ENCODE results near the gene ABHD17A.
"Not testable (repeated sequence)": the region's sequence is repeated elsewhere in the genome, so short reads cannot be mapped to it uniquely, and the experiment has no call there.

The ABHD17A gene

DNA sequence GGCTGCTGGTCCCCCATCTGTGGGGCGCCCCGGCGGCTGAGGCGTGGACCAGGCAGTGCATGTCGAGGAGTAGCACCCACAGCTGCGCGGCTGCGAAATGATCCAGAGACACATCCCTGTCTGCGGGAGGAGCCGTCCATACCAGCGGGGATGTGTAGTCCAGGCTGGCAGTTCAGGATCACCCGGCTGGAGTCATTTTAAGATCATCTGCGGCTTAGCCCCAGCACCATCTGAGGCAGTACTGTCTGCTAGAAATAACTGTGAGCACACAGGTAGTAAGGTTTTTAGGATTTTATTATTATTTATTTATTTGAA is 23.0 kb upstream of the ABHD17A start:
- DNase-seq: no peak

DNA sequence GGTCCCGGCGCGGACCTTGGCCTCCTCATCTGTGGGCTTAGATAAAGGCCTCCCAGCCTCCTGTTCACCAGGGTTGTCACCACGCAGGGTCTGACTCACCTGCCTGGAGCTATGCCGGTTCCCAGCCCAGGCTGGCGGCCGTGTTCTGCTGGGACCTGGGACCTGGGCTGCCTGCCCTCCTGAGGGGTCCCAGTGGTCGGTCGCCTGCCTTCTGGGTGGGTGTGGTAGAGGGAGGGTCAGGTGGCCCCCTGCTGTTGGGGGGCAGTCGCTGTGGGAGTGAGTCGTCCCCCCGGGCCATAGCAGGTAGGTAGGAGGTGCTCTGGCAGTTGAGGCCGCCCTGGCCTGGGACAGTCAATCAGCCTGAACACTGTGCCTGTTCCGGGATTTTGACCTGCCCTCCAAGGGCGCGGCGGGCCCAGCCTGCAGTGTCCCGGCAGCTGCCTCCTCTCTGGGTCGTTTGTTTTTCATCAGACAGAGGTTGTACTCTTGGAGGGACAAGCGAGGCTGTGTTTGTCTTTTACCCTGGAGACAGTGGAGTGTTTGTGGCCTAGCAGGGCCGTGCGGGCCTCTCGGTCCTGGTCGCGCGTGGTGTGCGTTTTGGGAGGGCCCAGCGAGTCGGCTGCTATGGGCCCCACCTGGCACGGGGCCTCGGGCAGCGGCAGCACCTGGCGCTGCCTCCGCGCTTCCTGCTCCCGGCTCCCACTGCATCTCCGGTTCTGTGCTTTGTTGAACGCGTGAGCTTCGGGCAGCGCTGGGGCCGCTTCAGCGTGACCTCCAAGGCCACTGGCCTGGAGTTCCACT is 22.5 kb upstream of the ABHD17A start:
- no peak for DNase-seq

DNA sequence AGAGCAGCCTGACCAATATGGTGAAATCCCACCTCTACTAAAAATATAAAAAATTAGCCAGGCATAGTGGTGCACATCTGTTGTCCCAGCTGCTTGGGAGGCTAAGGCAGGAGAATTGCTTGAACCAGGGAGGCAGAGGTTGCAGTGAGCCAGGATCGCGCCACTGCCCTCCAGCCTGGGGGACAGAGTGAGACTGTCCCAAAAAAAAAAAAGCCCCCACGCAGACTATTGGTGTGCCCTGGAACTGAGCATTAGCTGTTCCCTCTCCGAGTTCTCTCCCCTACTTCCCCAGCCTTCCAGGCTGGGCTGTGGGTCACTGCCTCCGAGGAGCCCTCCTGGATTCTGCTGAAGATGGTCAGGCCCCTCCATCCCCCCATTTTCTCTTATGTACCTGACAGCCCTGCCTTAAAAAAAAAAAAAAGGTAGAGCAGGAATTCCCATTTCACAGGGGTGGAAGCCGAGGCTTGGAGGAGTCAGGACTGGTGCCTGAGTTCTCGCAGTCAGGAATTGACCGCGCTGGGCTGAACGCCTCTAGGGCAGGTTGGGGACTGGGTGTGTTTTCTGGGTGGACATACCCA is 21.8 kb upstream of the ABHD17A start:
- DNase-seq: no peak

DNA sequence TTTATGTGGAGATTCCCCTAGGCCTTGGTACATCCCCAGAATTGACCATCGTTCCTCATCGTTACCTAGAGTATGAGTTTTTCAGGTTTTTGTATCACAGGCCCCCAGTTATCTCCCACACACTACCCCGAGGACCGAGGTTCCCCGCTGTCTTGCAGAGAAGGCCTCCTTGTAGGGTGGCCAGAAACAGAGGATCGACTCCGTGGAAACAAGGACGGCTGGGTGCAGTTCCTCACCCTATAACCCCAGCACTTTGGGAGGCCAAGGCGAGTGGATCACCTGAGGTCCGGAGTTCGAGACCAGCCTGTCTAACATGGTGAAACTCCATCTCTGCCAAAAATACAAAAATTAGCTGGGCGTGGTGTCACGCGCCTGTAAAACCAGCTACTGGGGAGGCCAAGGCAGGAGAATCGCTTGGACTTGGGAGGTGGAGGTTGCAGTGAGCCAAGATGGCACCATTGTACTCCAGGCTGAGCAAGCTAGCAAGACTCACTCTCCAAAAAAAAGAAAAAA is 20.6 kb upstream of the ABHD17A start:
- DNase-seq: no peak

DNA sequence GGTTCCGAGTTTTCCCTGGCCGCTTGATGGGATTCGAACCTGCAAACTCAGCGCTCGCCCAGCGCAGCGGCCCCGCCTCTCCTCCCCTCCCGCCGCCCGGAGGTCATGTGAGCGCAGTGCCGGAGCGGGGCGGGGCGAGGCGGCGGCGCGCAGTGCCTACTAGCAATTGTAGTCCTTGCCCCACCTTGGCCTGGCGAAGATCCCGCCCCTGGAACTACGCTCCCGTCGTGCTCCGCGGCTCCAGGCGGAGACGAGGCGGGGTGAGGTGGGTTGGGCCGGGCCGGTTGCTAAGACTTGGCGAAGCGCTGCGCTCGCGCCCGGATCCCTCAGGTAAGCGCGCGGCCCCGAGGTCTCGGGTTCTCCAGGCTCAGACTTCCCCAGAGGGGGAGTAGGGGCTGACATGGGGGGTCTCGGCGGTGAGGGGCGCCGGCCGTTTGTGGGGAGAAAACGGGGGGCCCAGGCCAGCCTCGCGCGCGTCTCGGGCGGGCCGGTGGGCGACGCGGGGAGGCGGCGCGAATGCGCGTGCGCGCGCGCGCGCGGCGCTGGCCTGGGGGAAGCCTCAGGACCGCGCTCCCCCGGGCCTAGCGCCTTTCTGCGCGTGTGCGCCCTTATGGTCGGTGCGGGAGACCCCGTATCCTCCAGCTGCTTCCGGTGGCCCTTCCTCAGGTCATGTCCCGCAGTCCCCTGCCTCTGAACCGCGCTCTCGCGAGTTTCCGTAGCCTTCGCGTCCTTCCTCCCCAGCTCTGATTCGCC is 20.0 kb upstream of the ABHD17A start, which contains the start of the genes ADAT3 and SCAMP4:
ADAT3 (plus strand) TSS at position 290 of the 753 bp plus-strand sequence. CDS start 6,649 bp downstream, outside the sequence.
SCAMP4 (plus strand) TSS at position 290 of the 753 bp plus-strand sequence. CDS start 9,621 bp downstream, outside the sequence.
- peak; percentile 96 for DNase-seq

DNA sequence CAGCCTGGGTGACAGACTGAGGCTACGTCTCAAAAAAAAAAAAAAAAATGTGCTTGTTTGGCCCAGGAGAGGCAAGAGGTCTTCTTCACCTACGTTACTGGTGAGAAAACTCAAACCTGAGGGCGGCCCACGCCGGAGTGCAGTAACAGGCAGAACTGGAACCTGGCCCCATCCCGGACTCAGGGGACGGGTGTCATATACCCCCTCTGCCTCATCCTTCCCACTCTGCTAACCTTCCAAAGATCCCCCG is 19.5 kb upstream of the ABHD17A start:
- DNase-seq: no peak

DNA sequence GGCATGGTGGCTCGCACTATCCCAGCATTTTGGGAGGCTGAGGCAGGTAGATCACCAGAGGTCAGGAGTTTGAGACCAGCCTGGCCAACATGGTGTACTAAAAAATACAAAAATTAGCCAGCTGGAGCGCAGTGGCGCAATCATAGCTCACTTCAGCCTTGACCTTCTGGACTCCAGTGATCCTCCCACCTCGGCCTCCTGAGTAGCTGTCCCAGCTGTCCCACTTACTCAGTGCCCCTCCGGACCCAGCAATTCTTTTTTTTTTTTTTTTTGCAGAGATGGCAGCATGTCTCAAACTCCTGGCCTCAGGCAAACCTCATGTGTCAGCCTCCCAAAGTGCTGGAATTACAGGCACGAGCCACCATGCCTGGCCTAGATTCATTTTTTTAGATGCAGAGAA is 17.6 kb upstream of the ABHD17A start:
- no peak for DNase-seq

DNA sequence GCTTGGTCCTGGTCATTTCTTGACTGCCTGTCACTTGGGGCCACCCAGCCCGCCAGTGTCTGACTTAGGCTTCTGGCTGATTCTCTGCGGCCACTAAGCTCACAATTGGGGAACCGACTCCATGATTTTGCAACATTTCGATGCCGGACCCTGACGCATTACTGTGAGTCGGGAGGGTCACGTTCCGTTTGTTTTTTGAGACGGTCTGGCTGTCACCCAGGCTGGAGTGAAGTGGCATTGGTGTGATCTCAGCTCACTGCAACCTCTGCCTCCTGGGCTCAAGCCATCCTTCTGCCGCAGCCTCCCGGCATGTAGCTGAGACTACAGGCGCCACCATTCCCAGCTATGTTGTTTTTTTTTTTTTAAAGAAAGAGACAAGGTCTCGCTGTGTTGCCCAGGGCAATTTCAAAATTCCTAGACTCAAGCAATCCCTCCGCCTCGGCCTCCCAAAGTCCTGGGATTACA is 16.7 kb upstream of the ABHD17A start:
- no peak for DNase-seq

DNA sequence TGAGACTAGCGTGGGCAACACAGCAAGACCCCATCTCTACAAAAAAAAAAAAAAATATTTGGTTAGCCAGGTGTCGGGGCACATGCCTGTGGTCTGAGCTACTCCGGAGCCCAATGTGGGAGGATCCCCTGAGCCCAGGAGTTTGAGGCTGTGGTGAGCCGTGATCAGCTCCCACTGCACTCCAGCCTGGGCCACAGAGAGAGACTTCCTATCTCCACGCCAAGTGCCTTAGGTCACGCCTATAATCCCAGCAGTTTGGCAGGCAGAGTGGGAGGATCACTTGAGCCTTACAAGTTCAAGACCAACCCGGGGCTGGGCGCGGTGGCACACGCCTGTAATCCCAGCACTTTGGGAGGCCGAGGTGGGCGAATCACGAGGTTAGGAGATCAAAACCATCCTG is 11.2 kb upstream of the ABHD17A start:
- no peak for DNase-seq

DNA sequence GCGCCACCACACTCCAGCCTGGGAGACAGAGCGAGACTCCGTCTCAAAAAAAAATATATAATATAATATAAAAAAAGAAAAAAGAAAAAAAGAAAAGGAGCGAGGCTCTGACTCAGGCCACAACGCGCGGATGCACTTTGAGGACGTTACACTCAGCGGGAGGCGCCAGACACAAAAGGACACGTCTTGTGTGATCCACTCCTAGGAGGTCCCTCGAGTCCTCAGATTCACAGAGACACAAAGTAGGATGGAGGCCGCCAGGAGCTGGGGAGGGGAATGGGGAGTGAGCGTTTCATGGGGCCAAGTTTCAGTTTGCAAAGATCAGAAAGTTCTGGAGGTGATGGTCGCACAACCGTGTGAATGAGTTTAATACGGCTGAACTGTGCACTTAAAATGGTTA is 8.5 kb upstream of the ABHD17A start:
- DNase-seq: no peak

DNA sequence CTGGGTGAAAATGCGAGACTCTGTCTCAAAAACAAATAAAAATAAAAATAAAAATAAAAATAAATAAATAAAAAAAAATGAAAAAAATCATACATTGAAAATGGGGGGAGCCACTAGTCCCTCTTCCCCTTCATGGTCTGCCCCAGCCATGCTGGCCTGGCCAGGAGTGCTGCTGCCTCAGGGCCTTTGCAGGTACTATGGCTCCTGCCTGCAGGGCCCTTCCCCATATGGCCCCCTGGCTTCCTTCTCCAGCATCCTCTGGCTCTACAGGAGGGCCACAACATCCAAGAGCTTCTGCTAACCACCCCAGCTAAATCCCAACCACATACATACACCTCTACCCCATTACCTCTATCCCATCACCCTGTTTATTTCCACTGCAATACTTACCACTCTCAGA is 4.6 kb upstream of the ABHD17A start:
- DNase-seq: no peak

DNA sequence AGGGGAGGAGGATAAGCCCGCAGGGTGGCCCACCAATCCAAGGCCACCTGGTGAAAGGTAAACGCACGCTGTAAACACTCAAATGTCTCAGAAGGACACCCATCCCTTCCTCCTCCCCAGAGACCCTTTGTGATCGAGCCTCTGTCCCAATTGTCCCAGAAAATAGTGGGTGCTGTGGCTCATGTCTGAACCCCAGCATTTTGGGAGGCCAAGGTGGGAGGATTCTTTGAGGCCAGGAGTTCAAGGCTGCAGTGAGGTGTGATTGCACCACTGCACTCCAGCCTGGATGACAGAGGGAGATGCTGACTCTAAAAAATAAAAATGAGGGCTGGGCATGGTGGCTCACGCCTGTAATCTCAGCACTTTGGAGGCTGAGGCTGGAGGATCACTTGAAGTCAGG is 3.1 kb upstream of the ABHD17A start:
- DNase-seq: no peak

DNA sequence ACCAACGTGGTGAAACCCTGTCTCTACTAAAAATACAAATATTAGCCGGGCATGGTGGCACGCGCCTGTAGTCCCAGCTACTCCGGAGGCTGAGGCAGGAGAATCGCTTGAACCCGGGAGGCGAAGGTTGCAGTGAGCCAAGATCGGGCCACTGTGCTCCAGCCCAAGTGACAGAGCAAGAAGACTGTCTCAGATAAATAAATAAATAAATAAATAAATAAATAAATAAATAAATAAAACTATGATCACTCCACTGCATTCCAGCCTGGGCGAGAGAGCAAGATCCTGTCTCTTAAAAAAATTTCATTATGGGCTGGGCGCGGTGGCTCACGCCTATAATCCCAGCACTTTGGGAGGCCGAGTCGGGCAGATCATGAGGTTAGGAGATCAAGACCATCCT is 1.1 kb upstream of the ABHD17A start:
- DNase-seq: not testable (repeated sequence)

DNA sequence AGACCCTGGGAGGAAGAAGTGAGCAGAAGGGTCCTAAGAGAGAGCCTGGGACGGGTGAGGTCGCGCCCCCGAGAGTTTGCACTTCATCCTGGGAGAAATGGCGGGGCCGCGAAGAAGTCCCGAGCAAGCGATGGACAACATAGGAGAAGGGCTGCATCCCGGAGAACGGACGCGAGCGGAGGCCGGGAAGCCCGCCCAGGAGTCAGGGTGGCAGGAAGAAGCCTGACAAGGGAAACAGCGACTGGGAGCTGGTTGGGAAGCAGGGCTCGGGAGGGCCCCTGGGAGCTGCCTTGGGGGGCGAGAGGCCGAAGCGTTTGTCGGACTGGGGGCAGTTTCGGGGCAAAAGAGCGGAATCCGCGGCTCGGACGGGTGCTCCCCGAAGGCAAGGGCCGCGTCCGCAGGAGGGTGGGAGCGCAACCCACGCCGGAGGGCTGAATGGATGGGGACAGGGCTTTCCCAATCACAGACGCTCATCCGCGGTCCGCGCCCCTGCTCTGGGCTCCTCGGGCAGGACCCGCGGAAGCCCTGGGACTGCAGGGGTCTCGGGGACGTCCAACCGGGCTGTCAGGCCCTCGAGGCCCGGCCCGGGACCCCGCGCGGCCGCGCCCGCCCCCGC is 469 bp downstream of the ABHD17A start:
- no peak for DNase-seq

DNA sequence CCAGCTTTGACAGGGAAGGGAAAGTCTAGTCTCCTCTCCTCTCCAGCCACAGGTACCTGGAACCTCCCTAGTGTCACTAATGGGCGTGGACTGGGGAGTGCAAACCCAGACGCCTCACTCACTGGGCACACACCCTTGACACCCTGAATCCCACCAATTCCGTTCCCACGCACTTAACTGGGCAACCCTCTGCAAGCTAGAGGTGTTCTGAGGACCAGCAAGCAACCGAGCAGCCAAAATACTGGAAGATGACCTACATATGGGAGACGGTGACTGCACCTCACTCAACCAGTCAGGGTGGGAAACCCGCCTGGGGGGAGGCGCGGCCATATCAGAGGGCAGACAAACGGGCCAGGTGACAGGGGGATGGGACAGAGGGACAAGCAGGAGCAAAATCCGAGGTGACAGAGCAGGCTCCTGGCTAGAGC is 991 bp downstream of the ABHD17A start:
- DNase-seq: no peak

DNA sequence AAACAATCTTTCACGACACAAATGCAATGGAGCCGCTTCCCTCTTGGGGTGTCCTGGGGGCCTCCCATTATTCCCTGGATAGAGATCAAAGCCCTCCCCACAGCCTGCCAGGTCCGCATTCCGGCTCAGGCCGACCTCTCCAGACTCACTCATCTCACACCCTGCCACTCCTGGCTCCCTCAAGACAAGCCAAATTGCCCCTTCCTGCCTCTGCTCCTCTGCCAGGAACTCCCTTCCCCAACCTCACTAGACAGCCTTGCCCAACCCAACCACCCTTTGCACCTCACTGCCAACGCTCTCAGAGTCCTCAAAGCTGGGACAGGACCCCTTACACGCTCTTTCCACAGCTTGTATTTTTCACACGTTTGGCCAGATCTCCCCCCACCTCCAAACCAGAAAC is 1.5 kb downstream of the ABHD17A start:
- no peak for DNase-seq

DNA sequence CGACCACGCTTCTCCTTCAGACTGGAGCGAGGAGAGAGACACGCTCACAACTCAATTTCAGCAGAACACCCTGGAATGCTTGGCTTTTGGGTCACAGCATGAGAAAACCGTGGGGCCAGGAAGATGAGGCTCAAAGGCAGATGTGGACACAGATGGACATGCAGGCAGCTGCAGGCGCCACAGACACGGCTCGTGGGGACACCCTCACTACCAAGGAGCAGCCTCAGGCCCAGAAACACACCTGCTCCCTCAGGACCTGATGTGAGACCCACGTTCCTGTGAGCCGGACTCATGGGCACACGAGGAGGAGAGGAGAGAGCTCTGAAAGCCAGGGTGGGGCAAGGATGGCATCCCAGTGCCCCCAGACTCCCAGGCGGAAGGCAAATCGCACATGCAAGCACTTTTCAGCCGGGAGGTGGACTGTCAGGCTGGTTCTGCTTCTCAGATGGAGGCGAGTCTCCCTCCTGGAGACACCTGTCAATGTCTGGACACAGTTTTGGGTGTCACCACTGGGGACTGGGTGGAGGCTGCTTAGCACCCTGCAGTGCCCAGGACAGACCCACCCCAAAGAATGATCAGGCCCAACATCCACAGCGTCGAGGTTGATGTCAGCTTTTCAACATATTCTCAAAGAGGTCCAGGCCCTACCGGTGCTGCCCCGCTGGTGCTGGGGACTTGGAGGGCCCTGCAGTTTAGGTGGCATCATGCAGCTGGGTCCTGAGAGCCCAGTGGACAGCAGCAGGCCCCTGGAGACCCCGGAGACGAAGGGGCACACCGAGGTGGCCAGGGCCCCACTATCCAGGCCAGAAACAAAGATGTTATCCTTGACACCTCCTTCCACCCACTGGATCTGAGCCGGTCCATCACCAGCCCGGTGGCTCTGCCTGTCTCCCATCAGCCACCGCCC is 2.3 kb downstream of the ABHD17A start:
- no peak for DNase-seq

DNA sequence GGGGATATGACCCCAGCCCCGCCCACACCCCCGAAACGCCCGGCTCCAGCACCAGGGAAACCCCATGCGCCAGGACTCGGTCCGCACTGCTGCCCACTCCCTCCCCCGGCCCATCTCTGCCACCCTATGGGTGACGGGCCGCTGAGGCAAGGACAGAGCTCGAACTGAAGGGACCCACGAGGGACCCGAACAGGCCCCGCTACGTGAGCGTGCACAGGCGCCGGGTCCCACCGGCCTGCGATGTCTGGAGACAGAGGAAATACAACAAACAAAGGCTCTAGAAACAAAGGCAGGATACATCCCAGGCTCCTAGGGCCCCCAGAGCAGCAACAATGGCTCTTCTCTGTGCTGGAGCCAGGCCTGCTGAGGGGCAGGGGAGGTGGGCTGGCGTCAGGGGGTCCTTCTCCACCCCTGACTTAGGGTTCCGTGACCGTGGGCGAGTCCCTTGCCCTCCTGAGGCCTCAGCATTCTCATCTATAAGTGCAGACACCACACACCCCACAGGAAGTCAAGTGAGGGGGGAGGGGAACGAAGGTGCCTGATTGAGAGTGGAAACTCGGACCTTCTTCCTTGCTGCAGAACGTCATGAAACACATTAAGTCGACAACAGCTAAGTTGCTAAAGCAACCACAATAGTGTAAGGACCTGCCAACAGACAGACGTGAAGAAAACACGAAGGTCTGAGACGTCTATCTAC is 3.1 kb downstream of the ABHD17A start:
- DNase-seq: no peak

DNA sequence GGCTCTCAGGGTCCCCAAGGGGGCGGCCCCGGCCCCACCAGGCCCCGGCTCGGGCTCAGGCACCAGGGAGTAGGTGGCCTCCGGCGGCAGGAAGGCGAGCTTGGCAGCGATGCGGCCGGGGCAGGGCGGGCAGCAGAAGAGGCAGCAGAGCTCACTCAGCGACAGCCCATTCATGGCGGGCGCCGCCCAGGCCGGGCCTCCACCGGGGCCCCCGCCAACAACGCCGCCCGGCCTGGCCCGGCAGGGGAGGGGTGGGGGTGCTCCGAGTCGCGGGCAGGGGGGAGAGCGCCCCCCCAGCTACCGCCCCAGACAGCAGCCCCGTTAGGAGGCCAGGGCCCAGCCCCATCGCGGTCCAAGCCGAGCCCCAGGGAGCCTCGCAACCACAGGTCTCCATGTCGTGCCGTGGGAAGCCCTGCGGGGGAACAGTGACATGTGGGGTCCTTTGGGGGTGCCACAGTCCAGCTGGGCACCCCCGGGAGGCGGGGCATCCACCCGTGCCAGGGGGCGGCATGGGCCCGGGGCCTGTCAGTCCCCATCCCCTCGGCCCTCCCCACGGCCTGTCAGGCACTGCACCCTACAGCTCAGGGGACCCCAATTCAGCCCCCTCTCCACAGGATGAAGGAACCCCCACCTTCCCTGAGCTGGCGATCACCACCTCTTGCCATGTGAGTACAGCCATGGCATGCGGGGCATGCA is 3.8 kb downstream of the ABHD17A start:
- DNase-seq: not testable (repeated sequence)

DNA sequence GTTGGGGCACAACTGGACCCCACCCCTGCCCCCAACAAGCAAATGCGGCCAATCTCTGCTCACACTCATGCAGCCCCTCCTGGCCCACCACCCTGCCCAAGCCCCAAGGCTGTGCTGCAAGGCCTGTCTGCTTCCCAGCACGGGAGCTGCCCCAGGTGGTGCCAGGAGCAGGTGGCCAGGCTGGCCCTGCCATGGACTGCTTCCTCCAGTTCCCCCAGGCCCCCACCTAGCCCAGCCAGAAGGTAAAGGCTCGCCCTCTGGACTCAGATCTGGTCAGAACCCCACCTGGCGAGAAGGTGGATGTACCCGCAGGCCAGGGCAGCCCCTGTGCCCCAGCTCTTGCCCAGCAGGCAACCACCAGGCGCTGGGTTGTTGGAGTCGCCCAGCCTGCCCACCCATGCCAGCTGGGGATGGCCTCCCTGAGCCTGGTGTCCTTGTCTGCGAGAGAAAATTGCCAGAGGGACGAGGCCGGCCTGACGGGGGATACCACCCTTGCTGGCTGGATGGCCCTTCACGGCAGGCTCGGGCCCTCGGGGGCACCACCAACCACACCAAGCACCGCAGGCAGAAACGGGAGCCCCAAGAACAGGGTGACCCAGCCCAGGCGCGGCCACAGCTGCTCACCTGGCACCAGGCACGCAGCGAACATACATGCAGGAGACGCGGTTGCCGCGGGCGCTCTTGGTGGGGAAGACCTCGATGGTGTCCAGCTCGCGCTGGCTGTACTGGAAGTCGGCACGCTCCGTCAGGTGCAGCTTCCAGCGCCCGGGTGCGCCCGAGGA is 4.5 kb downstream of the ABHD17A start:
- no peak for DNase-seq
